ENCODE measurements around the gene PBLD.
"Not testable (repeated sequence)": the region's sequence is repeated elsewhere in the genome, so short reads cannot be mapped to it uniquely, and the experiment has no call there.

GRCh38 chr10:68324396-68324795 lies 8.3 kb downstream of the PBLD start:
- not testable (repeated sequence) for TF ChIP-seq CTCF, POLR2A (IDR thresholded peaks at IDR 0.05)

Measured in stomach (tissue), 4 donors.